Epithelial cell of esophagus (primary cell): ENCODE data around the gene OR51V1.
"Not testable (repeated sequence)": the region's sequence is repeated elsewhere in the genome, so short reads cannot be mapped to it uniquely, and the experiment has no call there.

Source experiments
- DNase-seq: peaks from one replicate; pipeline ENCODE4 v3.0.0; 2010; ENCODE audit warnings: low read depth
- H3K4me3 ChIP-seq: 2 replicates; pipeline ENCODE4 v1.5.1; 2011; ENCODE audit warnings: mild to moderate bottlenecking, low read length, control low read depth
- TF ChIP-seq, protein P1 (sequence below): IDR thresholded peaks from 2 replicates; pipeline ENCODE4 v1.5.1; 2011; ENCODE audit warnings: low read depth, mild to moderate bottlenecking, low read length, control low read depth, inconsistent platforms; ENCODE audit not compliant: insufficient read depth; ENCODE audit errors: missing control alignments

The OR51V1 gene

DNA sequence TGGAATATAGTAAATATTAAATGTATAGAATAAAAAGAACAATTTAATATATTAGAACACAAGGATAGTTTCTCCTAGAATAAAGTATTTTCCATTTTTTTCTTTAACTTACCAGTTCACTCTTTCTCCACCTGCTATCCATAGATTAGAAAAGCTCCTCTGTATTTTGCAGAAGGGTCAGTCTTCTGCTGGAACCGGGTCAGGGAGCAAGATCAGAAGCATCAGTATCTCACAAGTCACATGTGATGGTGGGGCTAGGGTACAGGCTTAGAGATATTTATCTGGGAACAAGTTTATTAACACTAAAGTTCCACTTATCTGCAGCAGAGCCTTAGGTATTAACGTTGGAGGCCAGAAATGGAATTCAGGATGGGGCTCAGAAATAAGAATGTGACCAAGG is 28.6 kb downstream of the OR51V1 start:
- TF ChIP-seq, protein P1, sequence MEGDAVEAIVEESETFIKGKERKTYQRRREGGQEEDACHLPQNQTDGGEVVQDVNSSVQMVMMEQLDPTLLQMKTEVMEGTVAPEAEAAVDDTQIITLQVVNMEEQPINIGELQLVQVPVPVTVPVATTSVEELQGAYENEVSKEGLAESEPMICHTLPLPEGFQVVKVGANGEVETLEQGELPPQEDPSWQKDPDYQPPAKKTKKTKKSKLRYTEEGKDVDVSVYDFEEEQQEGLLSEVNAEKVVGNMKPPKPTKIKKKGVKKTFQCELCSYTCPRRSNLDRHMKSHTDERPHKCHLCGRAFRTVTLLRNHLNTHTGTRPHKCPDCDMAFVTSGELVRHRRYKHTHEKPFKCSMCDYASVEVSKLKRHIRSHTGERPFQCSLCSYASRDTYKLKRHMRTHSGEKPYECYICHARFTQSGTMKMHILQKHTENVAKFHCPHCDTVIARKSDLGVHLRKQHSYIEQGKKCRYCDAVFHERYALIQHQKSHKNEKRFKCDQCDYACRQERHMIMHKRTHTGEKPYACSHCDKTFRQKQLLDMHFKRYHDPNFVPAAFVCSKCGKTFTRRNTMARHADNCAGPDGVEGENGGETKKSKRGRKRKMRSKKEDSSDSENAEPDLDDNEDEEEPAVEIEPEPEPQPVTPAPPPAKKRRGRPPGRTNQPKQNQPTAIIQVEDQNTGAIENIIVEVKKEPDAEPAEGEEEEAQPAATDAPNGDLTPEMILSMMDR, result no peak
- no peak for DNase-seq
- no peak overlapping the region for H3K4me3 ChIP-seq

DNA sequence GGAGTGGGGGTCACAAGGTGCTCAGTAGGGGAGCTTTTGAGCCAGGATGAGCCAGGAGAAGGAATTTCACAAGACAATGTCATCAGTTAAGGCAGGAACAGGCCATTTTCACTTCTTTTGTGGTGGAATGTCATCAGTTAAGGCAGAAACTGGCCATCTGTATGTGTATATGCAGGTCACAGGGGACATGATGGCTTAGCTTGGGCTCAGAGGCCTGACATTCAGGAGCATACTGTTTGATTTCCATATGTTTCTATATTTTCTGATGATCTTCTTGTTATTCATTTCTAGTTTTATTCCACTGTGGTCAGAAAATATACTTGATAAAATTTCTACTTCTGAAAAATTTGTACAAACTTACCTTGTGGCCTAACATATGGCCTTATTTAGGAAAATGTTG is 34.6 kb downstream of the OR51V1 start:
- not testable (repeated sequence) for DNase-seq, H3K4me3 ChIP-seq

DNA sequence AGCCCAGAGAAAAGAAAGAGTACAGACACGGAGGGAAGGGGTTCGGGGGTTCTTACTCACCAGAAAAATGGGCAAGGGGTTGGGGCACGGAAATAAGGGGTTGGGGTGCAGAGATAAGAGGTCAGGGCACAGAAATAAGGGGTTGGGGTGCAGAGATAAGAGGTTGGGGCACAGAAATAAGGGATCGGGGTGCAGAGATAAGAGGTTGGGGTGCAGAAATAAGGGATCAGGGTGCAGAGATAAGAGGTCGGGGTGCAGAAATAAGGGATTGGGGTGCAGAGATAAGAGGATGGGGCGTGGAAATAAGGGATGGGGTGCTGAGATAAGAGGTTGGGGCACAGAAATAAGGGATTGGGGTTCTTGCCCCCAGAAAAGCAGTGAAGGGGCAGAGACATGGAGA is 35.7 kb downstream of the OR51V1 start:
- not testable (repeated sequence) for DNase-seq, H3K4me3 ChIP-seq

DNA sequence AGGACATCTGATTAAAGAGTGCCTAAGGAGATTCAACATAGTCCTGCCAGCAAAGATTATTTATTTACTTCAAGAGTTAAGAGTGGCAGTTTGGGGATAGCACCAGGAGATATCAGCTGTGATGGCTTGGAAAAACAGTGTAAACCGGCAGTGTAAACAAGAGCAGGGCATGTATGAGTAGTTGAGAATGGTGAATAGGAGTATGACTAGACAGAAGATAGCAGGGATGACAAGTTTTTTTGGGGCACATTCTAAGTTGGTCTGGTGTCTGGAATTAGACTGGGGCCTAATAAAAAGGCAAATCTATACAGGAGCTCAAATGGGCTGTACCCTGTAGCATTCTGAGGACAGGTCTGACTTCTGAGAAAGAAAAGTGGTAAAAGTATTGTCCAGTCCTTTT is 39.4 kb downstream of the OR51V1 start:
- H3K4me3 ChIP-seq, DNase-seq: not testable (repeated sequence)

DNA sequence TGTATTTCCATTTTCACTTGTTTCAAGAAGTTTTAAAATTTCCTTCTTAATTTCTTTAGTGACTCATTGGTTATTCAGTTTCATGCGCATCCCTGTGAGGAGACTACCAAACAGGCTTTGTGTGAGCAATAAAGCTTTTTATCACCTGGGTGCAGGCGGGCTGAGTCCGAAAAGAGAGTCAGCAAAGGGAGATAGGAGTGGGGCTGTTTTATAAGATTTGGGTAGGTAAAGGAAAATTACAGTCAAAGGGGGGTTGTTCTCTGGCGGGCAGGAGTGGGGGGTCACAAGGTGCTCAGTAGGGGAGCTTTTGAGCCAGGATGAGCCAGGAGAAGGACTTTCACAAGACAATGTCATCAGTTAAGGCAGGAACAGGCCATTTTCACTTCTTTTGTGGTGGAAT is 40.3 kb downstream of the OR51V1 start:
- not testable (repeated sequence) for H3K4me3 ChIP-seq, DNase-seq

DNA sequence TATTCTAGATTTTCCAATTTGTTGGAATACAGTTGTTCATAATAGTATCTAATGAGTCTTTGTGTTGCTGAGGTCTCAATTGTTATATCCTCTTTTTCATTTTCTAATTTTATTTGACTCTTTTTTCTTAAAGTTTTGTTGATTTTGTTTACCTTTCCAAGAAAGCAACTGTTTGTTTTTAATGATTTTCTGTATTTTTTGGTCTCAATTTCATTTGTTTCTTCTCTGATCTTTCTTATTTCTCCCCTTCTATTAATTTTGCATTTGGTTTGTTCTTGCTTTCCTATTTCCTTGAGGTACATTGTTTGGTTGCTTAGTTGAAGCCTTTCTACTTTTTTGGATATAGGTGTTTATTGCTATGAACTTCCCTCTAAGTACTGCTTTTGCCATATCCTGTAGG is 40.7 kb downstream of the OR51V1 start:
- TF ChIP-seq, protein P1, result no peak
- DNase-seq, result no peak
- H3K4me3 ChIP-seq, result no peak overlapping the region

DNA sequence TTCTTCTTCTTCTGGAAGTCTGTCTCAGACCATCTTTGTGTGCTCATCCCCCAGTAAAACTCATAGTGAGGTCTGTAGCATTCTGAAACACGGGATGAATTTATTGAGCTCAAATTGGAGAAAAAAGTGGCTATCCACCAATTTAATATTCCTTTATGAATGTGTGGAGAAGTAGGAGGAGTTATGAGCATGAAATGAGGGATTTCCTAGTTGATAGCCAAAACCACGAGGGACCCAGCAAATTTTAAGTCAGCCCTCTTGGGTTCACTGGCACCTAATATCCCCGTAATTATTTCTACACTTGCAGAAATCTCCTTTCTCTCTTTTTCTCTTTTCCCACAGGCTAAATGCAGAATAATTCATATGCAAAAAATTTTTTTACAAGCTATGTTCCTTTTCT is 45.8 kb downstream of the OR51V1 start, which contains the start of gene OR52A1:
Gene OR52A1, minus strand, starts transcription at position 101 of the 400 bp plus-strand sequence. CDS start 2,388 bp downstream, outside the sequence.
- no peak within 1 kb of the TSS for H3K4me3 ChIP-seq
- TF ChIP-seq, protein P1, result no peak
- no peak for DNase-seq

DNA sequence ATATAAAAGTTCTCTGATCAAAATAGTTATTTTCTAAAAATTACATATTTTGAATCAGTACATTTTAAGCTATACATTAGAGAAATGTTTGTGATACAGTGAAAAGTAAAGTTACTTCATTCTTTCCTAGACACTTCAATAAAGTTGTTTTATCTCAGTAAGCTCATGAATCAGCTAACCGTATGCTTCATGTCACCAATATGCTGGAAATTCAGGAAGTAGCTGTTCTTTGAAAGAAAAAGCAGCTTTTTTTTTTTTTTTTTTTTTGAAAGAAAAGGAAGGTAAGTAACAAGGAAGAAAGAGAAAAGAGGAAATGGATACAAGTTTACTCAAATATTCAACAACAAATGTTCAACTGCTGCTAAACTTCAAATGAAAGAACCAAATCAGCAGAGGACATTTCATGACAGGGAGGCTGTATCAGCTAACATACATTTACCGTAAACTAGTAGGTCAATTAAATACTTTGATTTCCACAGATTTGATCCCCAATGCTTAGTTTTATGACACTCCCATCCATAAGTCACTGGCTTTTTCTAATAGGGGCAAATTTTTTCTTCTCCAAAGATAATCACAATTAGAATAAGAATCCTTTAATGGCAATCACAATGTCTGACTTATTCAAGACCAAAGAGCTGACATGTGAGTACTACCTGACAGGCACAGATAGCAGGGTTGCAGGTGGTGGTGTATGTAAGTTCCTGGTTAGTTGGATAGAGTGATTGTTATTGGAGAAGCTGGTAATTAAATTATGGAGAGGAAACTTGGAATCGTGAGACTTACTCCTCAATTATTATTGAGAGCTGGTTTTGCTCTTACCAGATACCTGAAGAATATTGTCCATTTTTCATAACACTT is 46.7 kb downstream of the OR51V1 start:
- no peak overlapping the region for H3K4me3 ChIP-seq
- DNase-seq, result no peak
- TF ChIP-seq, protein P1, result no peak

DNA sequence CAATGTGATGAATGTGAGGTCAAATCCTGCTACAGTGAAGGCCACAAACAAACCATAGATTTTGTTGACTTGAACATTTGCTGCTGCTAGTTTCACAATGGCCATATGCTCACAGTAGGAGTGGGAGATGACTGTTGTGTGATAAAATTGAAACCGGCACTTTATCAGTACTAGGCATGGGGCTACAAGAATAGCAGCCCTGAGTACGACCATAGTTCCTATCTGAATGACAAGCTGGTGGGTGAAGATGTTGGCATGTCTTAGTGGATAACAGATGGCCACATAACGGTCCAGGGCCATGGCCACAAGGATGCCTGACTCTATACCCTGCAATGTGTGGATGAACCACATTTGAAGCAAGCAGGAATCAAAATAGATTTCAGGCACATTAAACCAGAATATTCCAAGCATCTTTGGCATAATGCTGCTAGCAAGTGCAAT is 48.7 kb downstream of the OR51V1 start:
- TF ChIP-seq, protein P1, result no peak
- DNase-seq, result no peak
- no peak overlapping the region for H3K4me3 ChIP-seq
